Activated CD4-positive, alpha-beta T cell treated with anti-CD3 and anti-CD28 coated beads for 36 hours (primary cell): ENCODE data around the gene CCDC92. TPM values are rescaled to one million over a fixed set of nuclear protein-coding genes. Genes with fewer than 3 reads are reported as not detected.

Experiments used
- ATAC-seq: fragments of 200-7000 bp; cut with Tn5 transposase; one replicate; pipeline ENCODE4 v1.10.0; 2021; ENCODE audit warnings: mild to moderate bottlenecking, moderate library complexity
- CTCF ChIA-PET: fragments of 350-600 bp; sonication (Branson Sonifier 250); formaldehyde crosslinking; loops from one replicate; lab custom pipeline; 2021; ENCODE audit warnings: antibody characterized with exemption; lab: Charles Lee
- POLR2A ChIA-PET: fragments of 350-600 bp; sonication (Branson Sonifier 250); formaldehyde crosslinking; loops from one replicate; lab custom pipeline; 2021; ENCODE audit warnings: antibody characterized with exemption, inconsistent platforms; lab: Charles Lee
- DNase-seq: peaks from one replicate; pipeline ENCODE4 v3.0.0-alpha.2; 2020
- H3K27ac Mint-ChIP-seq: one replicate; pipeline ENCODE4 v1.8.0; 2021; ENCODE audit warnings: mixed read lengths
- H3K27me3 Mint-ChIP-seq: one replicate; pipeline ENCODE4 v1.8.0; 2021; ENCODE audit warnings: mixed read lengths
- H3K36me3 Mint-ChIP-seq: one replicate; pipeline ENCODE4 v1.8.0; 2021; ENCODE audit warnings: low read depth, mixed read lengths
- H3K4me1 Mint-ChIP-seq: one replicate; pipeline ENCODE4 v1.8.0; 2021; ENCODE audit warnings: mixed read lengths
- H3K4me3 Mint-ChIP-seq: one replicate; pipeline ENCODE4 v1.8.0; 2021; ENCODE audit warnings: mild to moderate bottlenecking, moderate library complexity, mixed read lengths
- H3K9me3 Mint-ChIP-seq: one replicate; pipeline ENCODE4 v1.8.0; 2021; ENCODE audit warnings: low read depth, mixed read lengths
- intact Hi-C, 2 experiments: fragments of 100-400 bp; cut with DNase I in 1 of 2; cut with micrococcal nuclease in 1 of 2; formaldehyde crosslinking; loops; one replicate each; pipeline versions ENCODE4 v1.14.2 to v1.15.1; 2022 to 2024; cut with DNase I, micrococcal nuclease
- total RNA-seq, 2 experiments: library from RNA; stranded (reverse); gene quantifications; one replicate each; pipeline ENCODE4 v1.2.3, GENCODE V29; 2021

Gene CCDC92
- total RNA-seq, 2 experiments from 2014 or later = 8.7 to 11.0 TPM

- Mint-ChIP-seq H3K4me3 (no peak overlapping the region), H3K9me3 (no peaks in the 10 kb centered on the region), H3K4me1 (peaks cover 32% of the 10 kb centered on the region), H3K27me3 (no peaks in the 10 kb centered on the region), H3K36me3 (peaks cover 45% of the 10 kb centered on the region), H3K27ac (no peak overlapping the region)
- ChIA-PET POLR2A (no interaction called here), CTCF (interaction anchor here (1.1 kb wide), 1 partner anchor 12 kb away, joined by 3 read pairs; no protein-coding TSS in a partner anchor)
- ATAC-seq (no peak), DNase-seq (no peak)
- intact Hi-C loops = no loop called here
Measured at GRCh38 chr12:124010687-124011086, 38.1 kb upstream of the CCDC92 start.

GRCh38 chr12:124009781-124010180 is 37.1 kb upstream of the CCDC92 start:
- ChIA-PET POLR2A (no interaction called here), CTCF (no interaction called here)
- Mint-ChIP-seq H3K36me3 (peaks cover 48% of the 10 kb centered on the region), H3K4me3 (no peak overlapping the region), H3K27me3 (no peaks in the 10 kb centered on the region), H3K9me3 (no peaks in the 10 kb centered on the region), H3K27ac (no peak overlapping the region), H3K4me1 (peaks cover 35% of the 10 kb centered on the region)
- DNase-seq (no peak), ATAC-seq (no peak)
- intact Hi-C loops = no loop called here

GRCh38 chr12:124008595-124008994 is 36.0 kb upstream of the CCDC92 start:
- Mint-ChIP-seq H3K27ac (no peak overlapping the region), H3K4me1 (peaks cover 31% of the 10 kb centered on the region), H3K27me3 (no peaks in the 10 kb centered on the region), H3K4me3 (no peak overlapping the region), H3K9me3 (no peaks in the 10 kb centered on the region), H3K36me3 (peaks cover 40% of the 10 kb centered on the region)
- ChIA-PET POLR2A (no interaction called here), CTCF (no interaction called here)
- no peak for DNase-seq
- ATAC-seq = no peak
- intact Hi-C loops = no loop called here

- peaks cover 34% of the 10 kb centered on the region for H3K36me3 Mint-ChIP-seq
- POLR2A ChIA-PET = no interaction called here
- CTCF ChIA-PET = interaction anchor here (0.6 kb wide), 2 partner anchors 77 to 125 kb away, joined by 3 read pairs; no protein-coding TSS in a partner anchor
- no peaks in the 10 kb centered on the region for H3K27me3 Mint-ChIP-seq
- DNase-seq (peak; percentile 44), ATAC-seq (peak; percentile 63)
- intact Hi-C loops = no loop called here
- H3K4me3 Mint-ChIP-seq = no peak overlapping the region
- peak overlapping the region; percentile 16 for H3K27ac Mint-ChIP-seq
- H3K9me3 Mint-ChIP-seq = no peaks in the 10 kb centered on the region
- peaks cover 31% of the 10 kb centered on the region for H3K4me1 Mint-ChIP-seq
Measured at GRCh38 chr12:124007826-124008570, 35.4 kb upstream of the CCDC92 start.

- ChIA-PET POLR2A (no interaction called here), CTCF (interaction anchor here (0.5 to 1.6 kb wide), 7 partner anchors 12 to 414 kb away, joined by 3 to 9 read pairs (median 4); no protein-coding TSS in a partner anchor)
- Mint-ChIP-seq H3K27me3 (no peaks in the 10 kb centered on the region), H3K27ac (peak overlapping the region; percentile 88), H3K4me3 (peak overlapping the region; percentile 56), H3K36me3 (peaks cover 26% of the 10 kb centered on the region), H3K4me1 (peaks cover 31% of the 10 kb centered on the region), H3K9me3 (no peaks in the 10 kb centered on the region)
- intact Hi-C loops = no loop called here
- ATAC-seq = no peak
- no peak for DNase-seq
Measured at GRCh38 chr12:124006846-124007713, 34.4 kb upstream of the CCDC92 start.

GRCh38 chr12:124006085-124006845 is 33.6 kb upstream of the CCDC92 start:
- H3K4me3 Mint-ChIP-seq = peak overlapping the region; percentile 56
- H3K4me1 Mint-ChIP-seq = peaks cover 31% of the 10 kb centered on the region
- H3K27ac Mint-ChIP-seq = peak overlapping the region; percentile 88
- DNase-seq = peak; percentile 72
- POLR2A ChIA-PET = interaction anchor here (0.5 kb wide), 1 partner anchor 694 kb away, joined by 3 read pairs; no protein-coding TSS in a partner anchor
- H3K36me3 Mint-ChIP-seq = peaks cover 20% of the 10 kb centered on the region
- H3K27me3 Mint-ChIP-seq = no peaks in the 10 kb centered on the region
- ATAC-seq = peak; percentile 79
- H3K9me3 Mint-ChIP-seq = no peaks in the 10 kb centered on the region
- CTCF ChIA-PET = interaction anchor here (0.5 to 1.6 kb wide), 10 partner anchors 11 to 640 kb away, joined by 3 to 9 read pairs (median 3); no protein-coding TSS in a partner anchor
- intact Hi-C loops = no loop called here

GRCh38 chr12:124004233-124004875 is 31.7 kb upstream of the CCDC92 start:
- peaks cover 11% of the 10 kb centered on the region for H3K36me3 Mint-ChIP-seq
- DNase-seq = no peak
- no peak for ATAC-seq
- H3K27ac Mint-ChIP-seq = no peak overlapping the region
- no peaks in the 10 kb centered on the region for H3K9me3 Mint-ChIP-seq
- no peak overlapping the region for H3K4me3 Mint-ChIP-seq
- intact Hi-C loops = no loop called here
- H3K4me1 Mint-ChIP-seq = peaks cover 31% of the 10 kb centered on the region
- CTCF ChIA-PET = interaction anchor here (1.7 kb wide), 1 partner anchor 9 kb away, joined by 7 read pairs; no protein-coding TSS in a partner anchor
- POLR2A ChIA-PET = no interaction called here
- H3K27me3 Mint-ChIP-seq = no peaks in the 10 kb centered on the region

GRCh38 chr12:124002654-124003053 is 30.0 kb upstream of the CCDC92 start:
- Mint-ChIP-seq H3K36me3 (peaks cover 9% of the 10 kb centered on the region), H3K4me1 (peaks cover 21% of the 10 kb centered on the region), H3K9me3 (no peaks in the 10 kb centered on the region), H3K27ac (no peak overlapping the region), H3K27me3 (no peaks in the 10 kb centered on the region), H3K4me3 (no peak overlapping the region)
- DNase-seq = no peak
- ATAC-seq = no peak
- CTCF ChIA-PET = interaction anchor here (1.0 kb wide), 1 partner anchor 34 kb away, joined by 4 read pairs; no protein-coding TSS in a partner anchor
- POLR2A ChIA-PET = no interaction called here
- intact Hi-C loops = no loop called here

GRCh38 chr12:124002021-124002644 is 29.5 kb upstream of the CCDC92 start:
- intact Hi-C loops = no loop called here
- ATAC-seq = no peak
- no peak for DNase-seq
- Mint-ChIP-seq H3K9me3 (no peaks in the 10 kb centered on the region), H3K36me3 (peaks cover 9% of the 10 kb centered on the region), H3K27me3 (no peaks in the 10 kb centered on the region), H3K4me1 (peaks cover 17% of the 10 kb centered on the region), H3K27ac (no peak overlapping the region), H3K4me3 (no peak overlapping the region)
- ChIA-PET CTCF (interaction anchor here (0.7 to 1.0 kb wide), 2 partner anchors 13 to 35 kb away, joined by 3 to 4 read pairs; no protein-coding TSS in a partner anchor), POLR2A (no interaction called here)

GRCh38 chr12:124001343-124001742 is 28.7 kb upstream of the CCDC92 start:
- CTCF ChIA-PET = interaction anchor here (0.7 to 1.4 kb wide), 2 partner anchors 13 to 15 kb away, joined by 3 to 5 read pairs; no protein-coding TSS in a partner anchor
- intact Hi-C loops = no loop called here
- peaks cover 12% of the 10 kb centered on the region for H3K4me1 Mint-ChIP-seq

More at GRCh38 chr12:124001343-124001742, 28.7 kb upstream of the CCDC92 start:
- no peaks in the 10 kb centered on the region for H3K27me3 Mint-ChIP-seq
- peaks cover 9% of the 10 kb centered on the region for H3K36me3 Mint-ChIP-seq
- H3K4me3 Mint-ChIP-seq = no peak overlapping the region
- POLR2A ChIA-PET = no interaction called here
- no peaks in the 10 kb centered on the region for H3K9me3 Mint-ChIP-seq
- no peak overlapping the region for H3K27ac Mint-ChIP-seq
- no peak for ATAC-seq
- no peak for DNase-seq
